Measurements from ENCODE around the gene ANK2. TPM values are rescaled to one million over a fixed set of nuclear protein-coding genes. Genes with fewer than 3 reads are reported as not detected.

ANK2 gene
- total and polyA plus RNA-seq, 2 of the 13 experiments (the other 11 are each of a cell fraction or from before 2014, with no cell fraction given) = 2.7 to 15.1 TPM

- TF ChIP-seq, protein P1, sequence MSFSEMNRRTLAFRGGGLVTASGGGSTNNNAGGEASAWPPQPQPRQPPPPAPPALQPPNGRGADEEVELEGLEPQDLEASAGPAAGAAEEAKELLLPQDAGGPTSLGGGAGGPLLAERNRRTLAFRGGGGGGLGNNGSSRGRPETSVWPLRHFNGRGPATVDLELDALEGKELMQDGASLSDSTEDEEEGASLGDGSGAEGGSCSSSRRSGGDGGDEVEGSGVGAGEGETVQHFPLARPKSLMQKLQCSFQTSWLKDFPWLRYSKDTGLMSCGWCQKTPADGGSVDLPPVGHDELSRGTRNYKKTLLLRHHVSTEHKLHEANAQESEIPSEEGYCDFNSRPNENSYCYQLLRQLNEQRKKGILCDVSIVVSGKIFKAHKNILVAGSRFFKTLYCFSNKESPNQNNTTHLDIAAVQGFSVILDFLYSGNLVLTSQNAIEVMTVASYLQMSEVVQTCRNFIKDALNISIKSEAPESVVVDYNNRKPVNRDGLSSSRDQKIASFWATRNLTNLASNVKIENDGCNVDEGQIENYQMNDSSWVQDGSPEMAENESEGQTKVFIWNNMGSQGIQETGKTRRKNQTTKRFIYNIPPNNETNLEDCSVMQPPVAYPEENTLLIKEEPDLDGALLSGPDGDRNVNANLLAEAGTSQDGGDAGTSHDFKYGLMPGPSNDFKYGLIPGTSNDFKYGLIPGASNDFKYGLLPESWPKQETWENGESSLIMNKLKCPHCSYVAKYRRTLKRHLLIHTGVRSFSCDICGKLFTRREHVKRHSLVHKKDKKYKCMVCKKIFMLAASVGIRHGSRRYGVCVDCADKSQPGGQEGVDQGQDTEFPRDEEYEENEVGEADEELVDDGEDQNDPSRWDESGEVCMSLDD (CRISPR knock-in tag; IDR thresholded peaks at IDR 0.05; ENCODE audit: borderline replicate concordance) = no peak
- TF ChIP-seq ZBTB49 (CRISPR knock-in tag; IDR thresholded peaks at IDR 0.05; ENCODE audit: borderline replicate concordance) (no peak), DDIT3 (CRISPR knock-in tag; IDR thresholded peaks at IDR 0.05) (no peak), ZNF781 (CRISPR knock-in tag; IDR thresholded peaks at IDR 0.05; ENCODE audit: borderline replicate concordance, not compliant biosample characterization) (no peak), ZNF761 (CRISPR knock-in tag; conservative IDR thresholded peaks at IDR 0.05) (no peak), TGIF2 (CRISPR knock-in tag; IDR thresholded peaks at IDR 0.05) (no peak), RERE (CRISPR knock-in tag; IDR thresholded peaks at IDR 0.05; ENCODE audit: low read depth) (no peak), STAT5B (CRISPR knock-in tag; IDR thresholded peaks at IDR 0.05) (no peak), AKAP8 (CRISPR knock-in tag; IDR thresholded peaks at IDR 0.05) (no peak)
These were observed 321.7 kb downstream of the ANK2 start (continued) for GRCh38 chr4:113371111-113371510.
